GM19193 (cell line): ENCODE measurements around the gene DNALI1.
A peak's percentile ranks its signal among the peaks of the same experiment; 100 is the strongest.

Source experiments
- POLR2A ChIP-seq: IDR thresholded peaks from 4 replicates; pipeline ENCODE4 v1.6.1; 2011; ENCODE audit not compliant: insufficient read depth, insufficient read length; ENCODE audit errors: extremely low read depth

Gene DNALI1

GRCh38 chr1:37553927-37554808 is 2.6 kb upstream of the DNALI1 start, which contains the start of gene SNIP1:
Gene SNIP1 (minus strand): TSS chr1:37554293. CDS start chr1:37554229, 64 bp downstream.
- TF ChIP-seq POLR2A, result peak; percentile 76

- TF ChIP-seq POLR2A, result no peak
Measured at GRCh38 chr1:37557402-37557801, 662 bp downstream of the DNALI1 start.

- TF ChIP-seq POLR2A, result no peak
Measured at GRCh38 chr1:37558411-37558810, 1.7 kb downstream of the DNALI1 start.

GRCh38 chr1:37559080-37559479 is 2.3 kb downstream of the DNALI1 start:
- no peak for TF ChIP-seq POLR2A

GRCh38 chr1:37560401-37561132 is 3.8 kb downstream of the DNALI1 start:
- TF ChIP-seq POLR2A, result no peak

- TF ChIP-seq POLR2A, result no peak
Measured at GRCh38 chr1:37561133-37562132, 4.7 kb downstream of the DNALI1 start.

- TF ChIP-seq POLR2A, result no peak
Measured at GRCh38 chr1:37562984-37563383, 6.2 kb downstream of the DNALI1 start.

GRCh38 chr1:37564892-37565291 is 8.2 kb downstream of the DNALI1 start:
- no peak for TF ChIP-seq POLR2A

GRCh38 chr1:37567023-37567422 is 10.3 kb downstream of the DNALI1 start:
- no peak for TF ChIP-seq POLR2A

- TF ChIP-seq POLR2A, result no peak
Measured at GRCh38 chr1:37570528-37571334, 14.0 kb downstream of the DNALI1 start.

- no peak for TF ChIP-seq POLR2A
Measured at GRCh38 chr1:37574834-37575480, 18.2 kb downstream of the DNALI1 start.

GRCh38 chr1:37575692-37576091 is 19.0 kb downstream of the DNALI1 start:
- no peak for TF ChIP-seq POLR2A

GRCh38 chr1:37588939-37589338 is 32.2 kb downstream of the DNALI1 start:
- TF ChIP-seq POLR2A, result no peak
